Kidney epithelial cell (primary cell): ENCODE measurements around the gene GASK1A. TPM values are rescaled to one million over a fixed set of nuclear protein-coding genes. Genes with fewer than 3 reads are reported as not detected.

Experiments used
- DNase-seq: peaks from one replicate; pipeline ENCODE4 v3.0.0-alpha.2; 2010; ENCODE audit warnings: low read depth
- H3K27me3 ChIP-seq: 2 replicates; pipeline ENCODE4 v1.6.0; 2011; ENCODE audit warnings: low read length; ENCODE audit not compliant: control insufficient read depth, insufficient read depth
- H3K36me3 ChIP-seq: 2 replicates; pipeline ENCODE4 v1.5.1; 2011; ENCODE audit warnings: low read length; ENCODE audit not compliant: control insufficient read depth, insufficient read depth
- H3K4me3 ChIP-seq: 2 replicates; pipeline ENCODE4 v1.5.1; 2011; ENCODE audit warnings: low read depth, mild to moderate bottlenecking, control low read depth, low read length
- CTCF ChIP-seq: IDR thresholded peaks from 2 replicates; pipeline ENCODE4 v1.5.1; 2011; ENCODE audit warnings: mild to moderate bottlenecking, moderate library complexity, low read length, control low read depth, inconsistent platforms; ENCODE audit not compliant: insufficient read depth, poor library complexity, severe bottlenecking
- total RNA-seq: library from RNA; depleted of rRNA; stranded (reverse); fragments of >200 nt; gene quantifications from 2 replicates; pipeline ENCODE4 v1.2.3, GENCODE V29; 2015

Gene GASK1A
- total RNA-seq, 1 donor from 2014 or later: 1.0 TPM

DNA sequence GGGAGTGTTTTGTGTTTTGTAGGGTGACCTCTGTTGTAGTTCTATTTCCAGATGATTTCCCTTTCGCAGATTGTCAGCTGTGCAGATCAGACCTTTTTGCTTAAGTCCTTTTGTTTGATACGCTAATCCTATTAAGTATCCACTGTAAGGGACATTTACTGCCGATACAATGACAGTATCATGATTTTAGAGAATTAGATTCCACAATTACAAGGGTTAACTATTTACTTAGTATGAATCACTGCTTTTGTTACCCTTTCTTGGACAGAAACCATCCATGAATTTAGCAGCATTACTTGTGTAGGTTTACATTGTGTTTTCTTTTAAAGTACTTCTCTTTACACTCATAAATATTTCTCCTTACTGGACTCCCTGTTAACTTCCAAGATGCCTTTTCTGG is 41.8 kb upstream of the GASK1A start:
- H3K27me3 ChIP-seq: no peaks in the 10 kb centered on the region
- no peak for DNase-seq
- TF ChIP-seq CTCF: no peak
- no peak overlapping the region for H3K4me3 ChIP-seq
- H3K36me3 ChIP-seq: no peaks in the 10 kb centered on the region

GRCh38 chr3:42942693-42943092 is 36.4 kb upstream of the GASK1A start:
- no peaks in the 10 kb centered on the region for H3K27me3 ChIP-seq
- TF ChIP-seq CTCF: no peak
- DNase-seq: no peak

GRCh38 chr3:42946050-42946449 is 33.1 kb upstream of the GASK1A start:
- no peaks in the 10 kb centered on the region for H3K27me3 ChIP-seq
- no peak for DNase-seq
- no peak for TF ChIP-seq CTCF

More at GRCh38 chr3:42942693-42943092, 36.4 kb upstream of the GASK1A start:
- no peak overlapping the region for H3K4me3 ChIP-seq
- H3K36me3 ChIP-seq: no peaks in the 10 kb centered on the region

GRCh38 chr3:42957573-42957972 is 21.5 kb upstream of the GASK1A start:
- peak; percentile 13 for TF ChIP-seq CTCF
- Histone ChIP-seq H3K4me3 (no peak overlapping the region), H3K27me3 (no peaks in the 10 kb centered on the region), H3K36me3 (no peaks in the 10 kb centered on the region)
- DNase-seq: no peak

More at GRCh38 chr3:42946050-42946449, 33.1 kb upstream of the GASK1A start:
- H3K4me3 ChIP-seq: no peak overlapping the region
- no peaks in the 10 kb centered on the region for H3K36me3 ChIP-seq

- H3K4me3 ChIP-seq: no peak overlapping the region
- TF ChIP-seq CTCF: no peak
- DNase-seq: no peak
- H3K27me3 ChIP-seq: no peaks in the 10 kb centered on the region
- H3K36me3 ChIP-seq: no peaks in the 10 kb centered on the region
Measured at GRCh38 chr3:42960282-42960681, 18.8 kb upstream of the GASK1A start.

GRCh38 chr3:42960786-42961185 is 18.3 kb upstream of the GASK1A start:
- DNase-seq: no peak
- TF ChIP-seq CTCF: no peak

More at GRCh38 chr3:42960786-42961185, 18.3 kb upstream of the GASK1A start:
- Histone ChIP-seq H3K4me3 (no peak overlapping the region), H3K36me3 (no peaks in the 10 kb centered on the region), H3K27me3 (no peaks in the 10 kb centered on the region)
